Spinal cord (tissue), 10 donors: Measurements from ENCODE around the gene TANGO2. TPM values are rescaled to one million over a fixed set of nuclear protein-coding genes. Genes with fewer than 3 reads are reported as not detected.

Experiments
- DNase-seq, 6 donors: peaks; one replicate each; pipeline versions ENCODE4 v3.0.0 to v3.0.0-alpha.2; 2013 to 2015; ENCODE audit warnings: low spot score in 6 of 6, low read depth in 4 of 6
- H3K27ac ChIP-seq: one replicate; pipeline ENCODE4 v1.5.1; 2013; ENCODE audit warnings: low read depth, low read length, control low read depth
- H3K27me3 ChIP-seq: one replicate; pipeline ENCODE4 v1.6.1; 2013; ENCODE audit warnings: low read length; ENCODE audit not compliant: control insufficient read depth, insufficient read depth
- H3K36me3 ChIP-seq: one replicate; pipeline ENCODE4 v1.6.1; 2013; ENCODE audit warnings: low read length; ENCODE audit not compliant: control insufficient read depth, insufficient read depth
- H3K4me1 ChIP-seq: one replicate; pipeline ENCODE4 v1.6.1; 2013; ENCODE audit warnings: low read length; ENCODE audit not compliant: control insufficient read depth, insufficient read depth
- H3K4me3 ChIP-seq: one replicate; pipeline ENCODE4 v1.5.1; 2013; ENCODE audit warnings: low read depth, low read length, control low read depth
- H3K9me3 ChIP-seq: one replicate; pipeline ENCODE4 v1.6.1; 2013; ENCODE audit warnings: low read length; ENCODE audit not compliant: control insufficient read depth, insufficient read depth
- WGBS: methylation state at CpG from one replicate; pipeline ENCODE4 v1.1.5; 2013; ENCODE audit warnings: missing lambda C conversion rate; ENCODE audit not compliant: insufficient coverage; 5-methylcytosine and 5-hydroxymethylcytosine counted together
- polyA plus RNA-seq, 2 donors: library from polyadenylated mRNA; unstranded; fragments of 120-200 nt; gene quantifications; one replicate each; pipeline ENCODE4 v1.2.1, GENCODE V29; 2013; ENCODE audit not compliant: insufficient read length in 2 of 2
- small RNA-seq: library from RNA; depleted of rRNA; stranded (forward); fragments of <200 nt; gene quantifications from one replicate; pipeline ENCODE3, GENCODE V24; 2014; ENCODE audit warnings: low replicate concordance
- total RNA-seq, 2 donors: library from RNA; depleted of rRNA in 1 of 2; stranded (reverse); fragments of 120-200 nt in 1 of 2; fragments of >200 nt in 1 of 2; gene quantifications; one replicate each; pipeline versions ENCODE4 v1.2.3 to v1.2.4, GENCODE V29; 2013 to 2014
- donor health status: healthy.

The TANGO2 gene
- total and polyA plus RNA-seq, 4 donors, result 17.9 to 32.6 (median 23.3) TPM

DNA sequence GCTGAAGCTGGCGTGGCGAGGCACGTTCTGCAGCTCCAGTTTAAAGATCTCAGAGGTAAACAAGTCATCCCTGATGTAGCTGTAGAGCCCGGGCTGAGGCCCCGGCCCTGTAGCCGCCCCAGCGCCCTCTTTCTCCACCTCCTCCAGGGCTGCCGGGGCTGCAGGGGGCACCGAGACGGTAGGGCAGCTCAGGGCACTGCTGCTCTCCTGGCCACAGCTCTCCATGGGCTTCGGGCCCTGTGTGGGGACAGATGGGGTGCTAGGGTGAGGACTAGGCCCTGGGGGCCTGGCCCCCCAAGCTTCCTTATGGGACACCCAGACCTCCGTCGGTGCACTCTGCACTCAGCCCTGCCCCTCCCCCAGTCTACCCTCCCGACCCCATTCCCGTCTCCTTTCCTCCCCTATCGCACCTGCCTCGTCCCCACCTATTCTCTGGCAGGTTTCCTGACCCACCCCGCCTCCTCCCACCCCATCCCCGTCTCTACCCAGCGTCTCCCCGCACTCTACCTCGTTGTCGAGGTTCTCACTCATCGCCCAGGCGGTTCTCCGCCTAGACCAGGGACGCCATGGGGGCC, 95.6 kb downstream of the TANGO2 start:
- peaks cover 78% of the 10 kb centered on the region for H3K36me3 ChIP-seq
- H3K27ac ChIP-seq, result peak overlapping the region; percentile 57
- H3K9me3 ChIP-seq, result no peaks in the 10 kb centered on the region
- DNase-seq, result no peak
- peaks cover 62% of the 10 kb centered on the region for H3K4me1 ChIP-seq
- peak overlapping the region; percentile 84 for H3K4me3 ChIP-seq
- WGBS, result 12% methylated on average over 18 of the region's 27 CpGs
- H3K27me3 ChIP-seq, result no peaks in the 10 kb centered on the region

Small RNA genes lying within 50 kb of the gene (small RNA-seq; reads per million reads assigned to genes)
- gene MIR185 (16.4 reads per million, percentile 96 among the genes with 10 or more reads in this experiment), gene MIR6816 (0.12 reads per million), gene RF00017 (not detected)

Other genes starting within 250 kb of the TANGO2 start
- 1 to 10 TPM; 3.2 to 4.8 TPM for gene GNB1L, start 166.2 kb upstream of the TANGO2 start, total RNA-seq
- gene GNB1L, start 166.2 kb upstream of the TANGO2 start, polyA plus RNA-seq, result 10 to 100 TPM in 1 of 2 donors, 1 to 10 TPM in 1; 5.8 to 10.3 TPM
- gene RTL10, start 166.2 kb upstream of the TANGO2 start, total RNA-seq, result 10 to 100 TPM; 11.0 to 14.8 TPM
- gene RTL10, start 166.2 kb upstream of the TANGO2 start, polyA plus RNA-seq, result 10 to 100 TPM; 14.7 to 18.7 TPM
- 100 to 1,000 TPM in 1 of 2 donors, 10 to 100 TPM in 1; 72.6 to 139 TPM for gene COMT, start 79.3 kb upstream of the TANGO2 start, total RNA-seq
- gene COMT, start 79.3 kb upstream of the TANGO2 start, polyA plus RNA-seq, result 100 to 1,000 TPM; 154 to 158 TPM
- gene TXNRD2, start 79.3 kb upstream of the TANGO2 start, total RNA-seq, result 10 to 100 TPM; 17.1 to 21.7 TPM
- 10 to 100 TPM; 25.6 to 29.4 TPM for gene TXNRD2, start 79.3 kb upstream of the TANGO2 start, polyA plus RNA-seq
- gene ARVCF, start 4.3 kb upstream of the TANGO2 start, total RNA-seq, result 10 to 100 TPM; 43.5 to 47.2 TPM
- gene ARVCF, start 4.3 kb upstream of the TANGO2 start, polyA plus RNA-seq, result 100 to 1,000 TPM; 121 to 132 TPM
- 10 to 100 TPM; 20.7 to 34.7 TPM for gene DGCR8, start 59.1 kb downstream of the TANGO2 start, total RNA-seq
- 10 to 100 TPM; 43.2 to 58.7 TPM for gene DGCR8, start 59.1 kb downstream of the TANGO2 start, polyA plus RNA-seq
- 100 to 1,000 TPM; 111 to 170 TPM for gene RANBP1, start 95.0 kb downstream of the TANGO2 start, total RNA-seq
- gene RANBP1, start 95.0 kb downstream of the TANGO2 start, polyA plus RNA-seq, result 100 to 1,000 TPM; 183 to 210 TPM
- 10 to 100 TPM; 24.5 to 46.3 TPM for gene TRMT2A, start 96.1 kb downstream of the TANGO2 start, total RNA-seq
- gene TRMT2A, start 96.1 kb downstream of the TANGO2 start, polyA plus RNA-seq, result 10 to 100 TPM; 53.8 to 57.4 TPM
- 10 to 100 TPM in 1 of 2 donors, 1 to 10 TPM in 1; 9.5 to 13.9 TPM for gene ZDHHC8, start 110.7 kb downstream of the TANGO2 start, total RNA-seq
- 10 to 100 TPM; 59.0 to 64.4 TPM for gene ZDHHC8, start 110.7 kb downstream of the TANGO2 start, polyA plus RNA-seq
- 1 to 10 TPM in 1 of 2 donors, under 1 TPM in 1; 0.69 to 2.1 TPM for gene CCDC188, start 129.9 kb downstream of the TANGO2 start, total RNA-seq
- 1 to 10 TPM; 1.9 to 5.2 TPM for gene CCDC188, start 129.9 kb downstream of the TANGO2 start, polyA plus RNA-seq
- gene RTN4R, start 247.2 kb downstream of the TANGO2 start, total RNA-seq, result 1 to 10 TPM; 5.4 to 7.8 TPM
- gene RTN4R, start 247.2 kb downstream of the TANGO2 start, polyA plus RNA-seq, result 10 to 100 TPM; 25.3 to 25.9 TPM